ENCODE data around the gene GOLGA2.
"Not testable (repeated sequence)": the region's sequence is repeated elsewhere in the genome, so short reads cannot be mapped to it uniquely, and the experiment has no call there.

GOLGA2 gene

GRCh38 chr9:128232528-128233428, 43.0 kb downstream of the GOLGA2 start:
- no peak for DNase-seq

GRCh38 chr9:128231638-128232527, 43.9 kb downstream of the GOLGA2 start:
- DNase-seq = no peak

DNA sequence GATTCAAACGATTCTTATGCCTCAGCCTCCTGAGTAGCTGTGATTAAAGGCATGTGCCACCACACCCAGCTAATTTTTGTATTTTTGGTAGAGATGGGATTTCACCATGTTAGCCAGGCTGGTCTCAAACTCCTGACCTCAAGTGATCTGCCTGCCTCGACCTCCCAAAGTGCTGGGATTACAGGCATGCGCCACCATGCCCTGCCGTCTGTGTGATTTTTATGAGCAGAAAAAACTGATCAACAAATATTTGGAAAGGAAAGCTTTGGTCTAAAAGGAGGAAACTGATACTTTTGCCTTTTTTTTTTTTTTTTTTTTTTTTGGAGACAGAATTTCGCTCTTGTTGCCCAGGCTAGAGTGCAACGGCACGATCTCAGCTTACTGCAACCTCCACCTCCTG, 44.9 kb downstream of the GOLGA2 start:
- not testable (repeated sequence) for DNase-seq

GRCh38 chr9:128226412-128226801, 49.4 kb downstream of the GOLGA2 start:
- DNase-seq = no peak

DNA sequence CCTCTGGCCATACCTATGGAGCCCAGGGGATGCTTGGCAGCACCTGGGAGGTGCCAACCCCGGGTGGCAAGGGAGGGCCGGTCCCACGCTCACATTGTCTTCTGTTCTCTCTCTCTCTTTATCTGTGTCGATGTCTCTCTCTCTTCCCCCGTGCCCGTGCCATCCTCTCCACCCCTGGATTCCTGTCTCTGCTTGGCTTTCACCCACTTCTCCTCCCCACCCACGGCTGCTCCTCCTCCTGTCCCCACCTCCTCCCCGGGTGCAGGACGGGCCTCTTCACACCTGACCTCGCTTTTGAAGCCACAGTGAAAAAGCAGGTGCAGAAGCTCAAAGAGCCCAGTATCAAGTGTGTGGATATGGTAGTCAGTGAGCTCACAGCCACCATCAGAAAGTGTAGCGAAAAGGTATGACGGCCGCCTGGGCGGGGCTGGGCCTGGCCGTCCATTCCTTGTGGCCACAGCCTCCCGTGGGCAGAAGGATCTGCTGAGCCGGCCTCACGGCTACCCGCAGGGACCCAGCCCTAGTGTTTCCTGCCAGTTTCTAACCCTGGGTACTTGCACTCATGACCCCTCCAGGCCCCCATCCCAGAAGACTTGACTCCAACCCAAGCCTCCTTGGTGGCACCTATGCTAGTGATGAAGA, 49.9 kb downstream of the GOLGA2 start:
- DNase-seq = no peak

- DNase-seq = no peak
Observed at GRCh38 chr9:128224877-128225276, 50.9 kb downstream of the GOLGA2 start.

GRCh38 chr9:128222880-128223670, 52.7 kb downstream of the GOLGA2 start:
- DNase-seq = no peak

DNA sequence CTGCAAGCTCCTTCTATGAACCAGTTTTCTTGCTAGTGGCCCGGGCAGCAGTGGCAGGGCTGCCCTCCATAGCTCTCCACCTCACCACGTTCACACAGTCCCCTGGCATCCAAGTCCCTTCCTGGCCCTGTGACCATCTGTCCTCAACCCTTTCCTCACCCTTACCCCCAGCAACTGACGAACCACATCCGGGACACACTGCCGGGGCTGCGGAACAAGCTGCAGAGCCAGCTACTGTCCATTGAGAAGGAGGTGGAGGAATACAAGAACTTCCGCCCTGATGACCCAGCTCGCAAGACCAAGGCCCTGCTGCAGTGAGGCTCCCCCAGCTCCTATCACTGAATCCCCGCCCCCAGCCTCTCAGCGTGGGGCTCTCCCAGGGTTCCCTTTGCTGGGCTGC, 53.8 kb downstream of the GOLGA2 start:
- no peak for DNase-seq

- DNase-seq = no peak
Observed at GRCh38 chr9:128219831-128220230, 56.0 kb downstream of the GOLGA2 start.

GRCh38 chr9:128218518-128219389, 57.1 kb downstream of the GOLGA2 start:
- DNase-seq = no peak

- no peak for DNase-seq
Observed at GRCh38 chr9:128218172-128218517, 57.7 kb downstream of the GOLGA2 start.

DNA sequence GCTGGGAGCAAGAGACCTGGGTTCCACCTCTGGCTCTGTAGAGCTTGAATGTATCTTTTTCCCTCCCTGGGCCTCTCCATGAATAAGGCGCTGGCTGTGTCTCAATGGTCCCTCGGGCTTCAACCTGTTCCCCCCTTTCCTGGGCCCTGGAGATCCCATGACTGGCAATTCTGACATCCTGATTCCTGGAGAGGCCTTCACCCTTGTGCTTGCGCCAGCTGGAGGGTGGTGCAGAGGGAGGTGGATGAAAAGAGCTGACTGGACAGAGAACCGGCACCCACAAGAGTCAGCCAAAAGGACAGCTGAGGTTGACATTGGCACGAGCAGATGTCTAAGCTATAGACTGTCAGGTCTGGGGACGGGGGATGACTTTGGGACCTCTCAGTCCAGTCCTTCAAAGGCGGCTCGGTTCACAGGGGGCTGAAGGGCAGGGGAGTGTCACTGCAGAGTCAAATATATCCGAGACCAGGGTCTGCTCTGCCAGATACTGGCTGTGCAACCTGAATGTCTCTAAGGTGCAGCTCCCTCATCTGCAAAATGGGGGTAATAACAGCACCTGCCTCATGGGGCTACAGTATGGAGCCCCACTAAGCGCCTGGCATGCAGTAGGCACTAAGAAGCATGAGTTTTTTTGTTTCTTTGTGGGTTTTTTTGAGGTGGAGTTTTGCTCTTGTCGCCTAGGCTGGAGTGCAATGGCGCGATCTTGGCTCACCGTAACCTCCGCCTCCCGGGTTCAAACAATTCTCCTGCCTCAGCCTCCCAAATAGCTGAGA, 58.8 kb downstream of the GOLGA2 start:
- DNase-seq = no peak

- DNase-seq = no peak
Observed at GRCh38 chr9:128215491-128216409, 60.1 kb downstream of the GOLGA2 start.

DNA sequence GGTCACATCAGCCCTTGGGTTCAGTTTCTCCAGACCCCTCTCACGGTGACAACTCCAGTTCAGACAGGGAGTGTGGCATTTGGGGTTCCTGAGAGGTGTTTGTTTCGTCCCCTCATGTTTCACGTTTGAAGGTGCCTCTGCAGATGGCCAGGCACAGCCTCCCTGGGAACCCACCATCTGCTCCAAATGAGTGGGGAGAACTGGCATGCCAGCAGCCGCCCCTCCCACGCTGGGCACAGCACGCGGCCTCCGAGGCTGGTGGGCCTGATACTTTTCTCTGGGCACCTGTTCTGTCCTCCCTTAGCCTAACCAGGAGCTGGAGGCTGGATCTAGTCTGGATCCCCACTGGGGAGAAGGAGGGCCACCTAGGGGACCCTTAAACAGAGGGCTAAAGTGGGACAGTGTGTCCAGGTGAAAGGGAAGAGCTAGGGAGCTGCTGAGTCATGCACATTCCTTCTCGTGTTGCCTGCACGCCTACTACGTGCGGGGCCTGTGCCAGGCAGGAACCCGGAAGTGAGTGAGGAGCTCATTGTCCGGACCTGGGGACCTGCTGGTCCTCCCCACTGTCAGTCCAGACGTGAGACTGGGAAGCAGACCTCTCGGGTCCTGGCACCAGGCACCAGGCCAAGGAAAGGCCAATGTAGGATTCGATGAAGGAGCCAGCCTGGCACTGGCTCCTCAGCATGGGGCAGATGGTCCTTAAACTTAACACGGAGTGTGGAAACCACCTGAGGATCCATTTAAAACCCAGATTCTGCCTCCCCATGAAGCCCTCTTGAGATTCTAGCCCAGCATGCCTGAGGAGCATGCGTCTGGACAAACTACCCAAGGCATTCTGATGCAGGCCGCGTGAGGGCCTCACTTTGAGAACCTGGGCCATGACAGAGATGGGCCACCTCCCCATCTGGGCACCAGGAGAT, 61.0 kb downstream of the GOLGA2 start:
- no peak for DNase-seq

DNA sequence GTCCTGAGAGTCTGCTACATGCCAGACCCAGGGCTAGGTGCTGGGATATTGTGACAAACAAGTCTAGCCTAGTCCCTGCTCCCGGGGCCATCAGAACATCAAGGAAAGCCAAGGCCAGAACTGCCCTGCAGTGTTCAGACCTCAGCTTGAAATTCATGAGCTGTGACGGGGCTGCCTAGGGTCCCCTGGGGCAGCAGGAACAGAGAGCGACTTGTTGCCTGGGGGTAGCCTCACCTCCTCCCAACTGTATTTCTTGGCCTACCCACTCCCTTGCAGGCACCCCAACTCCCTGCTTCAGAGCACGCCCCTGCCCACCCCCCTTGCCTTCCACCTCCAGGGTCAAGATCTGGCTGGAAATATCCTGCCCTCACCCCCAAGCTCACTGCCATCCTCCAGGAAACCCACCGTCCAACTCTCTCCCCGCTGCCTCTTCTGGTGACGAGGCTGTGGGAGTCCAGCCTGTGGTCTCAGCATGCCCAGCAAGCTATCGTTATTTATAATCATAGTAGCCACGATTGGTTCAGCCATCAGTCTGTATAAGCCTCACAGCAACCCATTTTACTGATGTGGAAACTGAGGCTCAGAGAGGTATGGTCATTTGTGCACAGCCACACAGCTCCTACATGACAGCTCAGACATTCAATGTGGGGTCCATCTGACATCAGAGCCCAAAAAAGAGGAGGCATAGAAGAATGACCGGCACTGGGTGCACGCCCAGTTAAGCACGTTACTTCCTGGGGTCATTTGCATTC, 61.9 kb downstream of the GOLGA2 start:
- DNase-seq = no peak

- no peak for DNase-seq
Observed at GRCh38 chr9:128211981-128212281, 63.9 kb downstream of the GOLGA2 start.

DNA sequence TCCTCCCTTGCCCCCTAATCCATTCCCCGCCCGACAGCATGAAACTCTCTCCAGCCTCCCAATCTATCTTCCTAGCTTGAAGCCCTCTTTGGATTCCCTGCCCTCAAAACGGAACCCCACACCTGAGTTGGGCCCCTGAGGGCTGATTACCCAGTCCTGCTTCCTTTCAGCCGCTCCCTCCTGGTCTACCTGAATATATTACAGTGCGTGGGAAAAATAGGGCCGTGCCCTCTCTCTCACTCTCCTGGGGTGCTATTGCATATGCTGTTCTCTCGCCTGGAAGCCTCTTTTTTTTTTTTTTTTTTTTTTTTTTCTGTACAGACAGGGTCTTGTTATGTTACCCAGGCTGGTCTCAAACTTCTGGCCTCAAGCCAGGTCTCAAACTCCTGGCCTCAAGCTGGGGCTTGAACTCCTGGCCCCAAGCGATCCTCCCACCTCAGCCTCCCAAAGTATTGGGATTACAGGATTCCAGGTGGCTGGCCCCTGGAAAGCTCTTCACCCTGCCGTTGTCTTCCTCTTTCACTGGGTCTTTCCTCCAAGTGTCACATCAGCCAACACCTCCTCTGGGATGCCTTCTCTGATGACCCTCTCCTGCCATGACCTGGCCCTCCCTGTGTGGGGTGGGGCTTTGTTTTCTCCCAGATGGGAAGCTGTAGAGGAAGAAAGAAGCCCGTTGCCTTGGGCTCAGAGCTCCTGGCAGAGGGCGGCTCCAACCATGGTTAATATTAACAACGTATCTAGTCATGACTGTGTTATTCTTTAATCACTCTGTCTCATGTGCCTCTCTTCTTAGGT, 64.4 kb downstream of the GOLGA2 start:
- DNase-seq = no peak

All from NCI-H774 (cell line).